GM21717 (cell line): ENCODE data around the gene MAFF.
"Not testable (repeated sequence)": the region's sequence is repeated elsewhere in the genome, so short reads cannot be mapped to it uniquely, and the experiment has no call there.

Experiments used
- ATAC-seq: cut with Tn5 transposase; IDR thresholded peaks from one replicate; pipeline ENCODE4 v1.9.1; 2021; ENCODE audit warnings: mild to moderate bottlenecking, moderate library complexity; ENCODE audit not compliant: unreplicated experiment

MAFF gene

DNA sequence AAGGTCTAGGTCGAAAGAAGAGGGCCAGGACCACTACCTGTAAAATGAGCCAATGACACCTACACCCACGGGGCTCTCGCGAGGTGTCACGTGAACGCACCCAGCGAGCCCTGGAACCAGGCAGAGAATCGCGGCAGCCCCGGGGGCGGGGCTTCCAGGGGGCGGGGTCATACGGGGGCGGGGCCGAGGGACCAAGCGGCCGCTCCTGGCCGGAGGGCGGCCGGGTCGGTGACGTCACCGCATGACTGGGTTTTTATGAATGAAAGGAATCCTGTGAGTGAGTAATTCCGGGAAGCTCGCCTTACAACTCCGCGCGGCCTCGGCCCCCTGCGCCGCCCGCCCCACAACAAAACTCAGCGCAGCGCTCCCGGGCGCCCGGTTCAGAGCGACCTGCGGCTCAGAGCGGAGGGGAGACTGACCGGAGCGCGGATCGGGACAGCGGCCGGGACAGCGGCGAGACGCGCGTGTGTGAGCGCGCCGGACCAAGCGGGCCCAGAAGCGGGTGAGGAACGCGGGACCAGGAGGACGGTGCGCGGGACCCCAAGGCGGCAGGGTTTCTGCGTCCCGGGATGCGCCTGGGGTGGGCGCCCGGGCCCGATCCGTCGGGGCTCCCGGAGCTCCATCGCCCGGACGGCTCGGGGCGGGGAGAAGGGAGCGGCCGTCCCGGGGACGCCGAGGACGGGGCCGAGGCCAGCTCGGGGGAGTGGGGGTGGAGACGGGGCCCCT lies at the start of gene MAFF:
Gene MAFF (plus strand): TSS at position 284 of the 726 bp plus-strand sequence. CDS start 11,860 bp downstream, outside the sequence.
- ATAC-seq = peak; percentile 42

GRCh38 chr22:38153821-38154562 lies 47.8 kb upstream of the MAFF start:
- ATAC-seq = no peak

- ATAC-seq = not testable (repeated sequence)
Observed at GRCh38 chr22:38154563-38154915, 47.3 kb upstream of the MAFF start.

GRCh38 chr22:38155703-38156102 lies 46.1 kb upstream of the MAFF start:
- ATAC-seq = no peak

GRCh38 chr22:38162881-38163843 lies 38.6 kb upstream of the MAFF start:
- no peak for ATAC-seq

- ATAC-seq = no peak
Observed at GRCh38 chr22:38163844-38164550, 37.8 kb upstream of the MAFF start.

DNA sequence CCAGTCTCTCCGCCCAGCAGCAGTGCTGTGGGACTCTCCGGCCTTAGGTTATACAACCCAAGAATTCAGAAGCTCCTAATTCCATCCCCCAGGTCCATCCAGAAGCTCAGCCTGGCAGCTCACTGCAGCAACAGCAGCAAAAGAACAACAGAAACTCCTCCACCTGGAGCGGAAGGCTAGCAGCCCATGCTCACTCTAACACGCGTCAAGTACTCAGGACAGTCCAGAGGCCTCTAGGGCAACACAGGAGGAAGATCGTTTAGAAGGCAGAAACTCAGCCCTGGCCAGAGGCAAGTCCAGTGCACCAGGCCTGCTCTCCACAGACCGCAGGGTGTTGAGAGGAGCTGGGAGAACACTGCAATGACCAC lies 37.3 kb upstream of the MAFF start:
- ATAC-seq = no peak

DNA sequence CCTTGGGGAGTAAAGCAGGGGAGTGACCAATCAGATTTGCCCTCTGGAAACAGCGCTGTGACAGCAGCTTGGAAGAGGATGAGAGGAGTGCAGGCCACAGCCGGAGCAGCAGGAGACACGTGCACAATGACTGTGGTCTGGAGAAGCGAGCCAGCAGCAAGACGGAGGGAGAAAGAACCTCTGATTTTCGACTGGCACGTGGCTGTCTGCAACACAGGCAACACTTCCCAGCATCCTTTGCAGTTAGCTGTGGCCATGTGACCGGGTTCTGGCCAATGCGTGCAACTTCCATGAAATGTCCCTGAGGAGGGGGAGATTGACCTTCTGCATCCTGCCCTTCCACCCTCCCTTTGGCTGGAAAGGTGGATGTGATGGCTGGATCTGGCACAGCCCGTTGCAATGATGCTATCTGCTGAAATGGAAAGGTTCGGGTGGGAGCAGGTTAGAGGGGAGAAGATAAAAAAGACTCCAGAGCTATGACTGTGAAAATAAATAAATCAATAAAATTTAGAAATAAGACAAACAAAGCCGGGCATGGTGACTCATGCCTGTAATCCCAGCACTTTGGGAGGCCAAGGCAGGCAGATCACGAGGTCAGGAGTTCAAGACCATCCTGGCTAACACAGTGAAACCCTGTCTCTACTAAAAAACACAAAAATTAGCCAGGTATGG lies 35.7 kb upstream of the MAFF start:
- ATAC-seq = no peak

DNA sequence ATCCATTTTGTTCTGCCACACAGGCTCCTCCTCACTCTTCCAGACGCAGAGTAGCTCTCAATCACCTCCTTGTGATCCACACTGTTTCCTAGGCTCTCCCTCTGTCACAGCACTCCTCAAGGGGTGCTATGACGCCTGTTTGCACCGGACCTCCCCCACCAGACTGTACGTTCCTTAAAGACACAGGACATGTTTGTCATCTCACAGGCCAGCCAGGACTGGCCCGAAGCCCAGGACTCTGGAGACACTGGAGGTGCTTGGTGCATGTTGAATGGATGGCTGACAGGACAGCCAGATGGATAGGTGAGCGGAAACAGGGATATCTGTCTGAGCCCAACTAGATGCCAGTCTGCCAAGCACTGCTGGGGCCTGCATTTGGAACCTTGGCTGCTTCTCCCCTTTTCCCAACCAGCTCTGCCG lies 33.8 kb upstream of the MAFF start:
- no peak for ATAC-seq

GRCh38 chr22:38169116-38169515 lies 32.7 kb upstream of the MAFF start:
- no peak for ATAC-seq

GRCh38 chr22:38170469-38170868 lies 31.3 kb upstream of the MAFF start:
- no peak for ATAC-seq

DNA sequence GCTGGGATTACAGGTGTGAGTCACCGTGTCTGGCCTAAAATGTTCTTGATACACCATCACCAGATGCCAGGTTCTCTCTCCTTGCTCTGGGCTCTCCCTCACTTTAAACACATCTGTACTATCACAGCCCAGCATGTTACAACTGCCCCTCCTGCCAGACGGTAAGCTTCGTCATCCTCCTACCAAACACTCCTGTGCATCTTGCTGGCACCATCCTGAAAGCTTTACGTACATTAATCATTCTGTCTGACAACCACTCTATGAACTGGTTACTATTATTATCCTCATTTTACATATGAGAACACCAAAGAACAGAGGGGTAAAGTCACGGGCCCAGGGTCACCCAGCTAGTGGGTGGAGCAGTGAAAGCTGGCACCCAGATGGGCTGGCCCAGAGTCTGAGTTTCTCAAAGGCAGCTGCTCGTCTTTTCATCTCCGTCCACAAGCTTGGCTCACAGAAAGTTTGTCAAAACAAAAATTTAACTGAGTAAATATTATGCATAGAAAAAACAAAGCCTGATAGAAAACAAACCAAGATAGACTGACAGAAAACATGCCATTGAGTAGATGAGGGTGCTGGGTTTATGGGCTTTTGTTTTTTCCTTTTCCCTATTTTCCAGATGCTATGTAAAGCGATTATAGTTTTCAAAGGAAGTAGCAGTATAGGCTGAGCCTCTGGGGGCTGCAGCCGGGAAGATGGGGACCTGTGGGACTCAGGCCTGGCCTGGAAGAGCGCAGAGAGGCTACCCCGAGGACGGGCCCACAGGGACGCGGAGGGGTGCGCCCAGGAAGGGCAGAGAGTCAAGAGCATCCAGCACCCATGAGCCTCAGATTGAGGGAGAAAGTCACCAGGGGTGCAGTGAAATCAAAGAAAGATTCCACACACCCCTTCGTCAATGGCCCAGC lies 29.6 kb upstream of the MAFF start:
- no peak for ATAC-seq

DNA sequence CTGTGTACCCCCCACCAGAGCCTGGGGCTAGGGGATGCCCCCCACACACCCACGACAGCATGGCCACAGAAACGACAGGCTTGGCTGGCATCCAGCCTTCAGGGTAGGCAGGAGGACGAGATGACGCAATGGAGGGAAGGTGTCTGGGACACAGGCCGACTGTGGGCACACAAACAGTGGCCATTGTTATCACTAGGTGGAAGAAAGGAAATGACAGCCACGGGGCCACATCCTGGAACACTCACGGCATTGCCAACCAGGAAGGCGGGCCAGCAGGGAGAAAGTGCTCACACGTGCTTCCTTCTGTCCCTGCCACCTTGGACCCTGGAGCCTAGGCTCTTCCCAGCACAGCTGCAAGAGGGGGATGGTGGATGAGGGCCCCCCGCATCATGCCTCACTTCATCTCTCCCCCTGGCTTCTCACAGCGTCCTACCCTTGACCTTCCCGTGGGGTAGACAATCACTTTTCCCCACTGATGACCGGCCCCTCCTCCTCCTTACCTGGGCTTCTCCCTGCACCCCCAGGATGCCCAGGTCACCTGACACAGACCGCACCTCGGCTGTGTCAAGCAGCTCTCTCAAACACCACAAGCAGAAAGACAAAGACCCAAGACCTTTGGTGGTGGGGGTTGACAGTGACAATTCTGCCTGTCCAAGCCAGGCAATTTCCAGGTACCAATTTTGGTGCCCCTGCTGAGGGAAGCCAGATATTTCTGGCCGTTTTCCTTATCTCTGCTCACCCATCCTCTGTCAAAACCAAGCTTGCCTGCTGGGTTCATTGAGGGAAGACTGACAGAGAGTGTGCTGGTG lies 28.8 kb upstream of the MAFF start:
- ATAC-seq = no peak

GRCh38 chr22:38173641-38173906 lies 28.2 kb upstream of the MAFF start:
- ATAC-seq = no peak

- ATAC-seq = no peak
Observed at GRCh38 chr22:38174626-38175025, 27.2 kb upstream of the MAFF start.

DNA sequence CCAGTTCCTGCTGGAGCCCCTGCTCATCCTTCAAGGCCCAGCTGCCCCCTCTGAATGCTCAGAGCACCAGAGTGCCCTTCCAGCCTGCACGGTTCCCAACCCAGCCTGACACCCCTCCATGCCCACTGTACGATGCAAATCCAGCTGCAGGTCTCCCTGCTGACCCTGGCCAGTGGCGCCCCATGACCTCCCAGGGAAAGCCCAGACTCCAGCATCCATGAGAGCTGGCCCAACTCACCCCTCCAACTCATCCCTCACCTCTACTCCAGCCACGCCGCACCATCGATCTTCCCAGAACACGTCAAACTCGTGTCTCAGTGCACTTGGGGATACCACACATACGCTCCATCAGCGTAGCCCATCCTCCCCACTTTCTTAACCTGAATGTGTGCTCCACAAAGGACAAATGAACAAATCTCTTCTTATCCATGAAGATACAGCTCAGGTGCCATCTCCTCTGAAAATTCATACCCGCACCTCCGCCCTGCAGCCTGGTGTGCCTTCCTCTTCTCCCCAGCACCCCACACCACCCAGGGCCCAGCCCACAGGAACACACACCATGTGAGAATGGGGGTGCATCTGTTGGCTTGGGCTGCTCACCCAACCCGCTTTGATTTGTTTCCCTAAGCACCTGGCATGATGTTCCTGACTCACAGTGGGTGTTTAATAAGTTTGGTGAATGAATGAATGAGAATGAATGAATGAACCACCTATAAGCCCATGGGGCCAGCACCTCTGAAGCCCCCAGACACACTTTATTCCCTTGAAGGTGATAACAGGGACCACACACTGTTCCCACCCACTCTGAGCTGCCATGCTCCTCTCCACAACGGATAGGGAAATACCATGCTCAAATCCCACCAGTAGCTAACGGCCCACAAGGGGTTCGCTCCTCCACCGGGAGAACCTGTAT lies 26.3 kb upstream of the MAFF start:
- ATAC-seq = no peak

- no peak for ATAC-seq
Observed at GRCh38 chr22:38176170-38176741, 25.5 kb upstream of the MAFF start.
